ENCODE data around the gene SLC9A5. TPM values are rescaled to one million over a fixed set of nuclear protein-coding genes. Genes with fewer than 3 reads are reported as not detected.

The SLC9A5 gene
- total RNA-seq, 1 donor from 2014 or later = 2.5 TPM

DNA sequence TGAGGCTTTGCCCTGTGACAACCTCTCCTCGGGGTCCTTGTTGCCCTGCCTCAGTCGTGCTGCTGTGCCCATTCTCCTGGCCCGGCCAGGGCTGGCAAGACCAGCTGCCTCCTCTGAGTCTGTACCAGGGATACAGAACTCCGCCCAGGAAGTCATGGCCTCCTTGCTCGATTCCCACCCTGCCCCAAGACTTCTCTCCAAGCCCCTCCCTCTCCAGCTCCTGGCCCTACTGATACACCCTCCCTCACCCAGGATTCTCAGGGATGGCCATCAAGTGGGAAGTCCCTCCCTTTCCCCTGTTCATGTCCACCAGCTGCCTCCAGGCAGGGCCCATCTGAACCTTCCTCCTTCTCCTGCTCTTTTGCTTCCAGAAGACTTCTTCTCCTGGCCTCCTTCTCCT, 33.1 kb upstream of the SLC9A5 start:
- DNase-seq (no peak), ATAC-seq (ENCODE audit: low read depth) (no peak)
- Mint-ChIP-seq H3K27ac (no peak overlapping the region), H3K4me1 (no peaks in the 10 kb centered on the region), H3K4me3 (no peak overlapping the region), H3K36me3 (ENCODE audit: low read depth) (no peaks in the 10 kb centered on the region), H3K27me3 (no peaks in the 10 kb centered on the region), H3K9me3 (no peaks in the 10 kb centered on the region)
- intact Hi-C loops (cut with micrococcal nuclease) = no loop called here
- ChIA-PET CTCF (no interaction called here), POLR2A (no interaction called here)
- no peak for TF ChIP-seq CTCF (IDR thresholded peaks at IDR 0.05)

- intact Hi-C loops (cut with micrococcal nuclease) = no loop called here
- H3K9me3 Mint-ChIP-seq = no peaks in the 10 kb centered on the region
- no peak for DNase-seq
- no peak for ATAC-seq (ENCODE audit: low read depth)
- ChIA-PET POLR2A (interaction anchor here (0.6 to 0.8 kb wide), 2 partner anchors 11 to 111 kb away, joined by 3 read pairs; no protein-coding TSS in a partner anchor), CTCF (no interaction called here)
- TF ChIP-seq CTCF (IDR thresholded peaks at IDR 0.05) = no peak
- no peaks in the 10 kb centered on the region for H3K27me3 Mint-ChIP-seq
- H3K36me3 Mint-ChIP-seq (ENCODE audit: low read depth) = no peaks in the 10 kb centered on the region
- no peaks in the 10 kb centered on the region for H3K4me1 Mint-ChIP-seq
- H3K4me3 Mint-ChIP-seq = no peak overlapping the region
- no peak overlapping the region for H3K27ac Mint-ChIP-seq
Measured at GRCh38 chr16:67216612-67217490, 31.9 kb upstream of the SLC9A5 start.

DNA sequence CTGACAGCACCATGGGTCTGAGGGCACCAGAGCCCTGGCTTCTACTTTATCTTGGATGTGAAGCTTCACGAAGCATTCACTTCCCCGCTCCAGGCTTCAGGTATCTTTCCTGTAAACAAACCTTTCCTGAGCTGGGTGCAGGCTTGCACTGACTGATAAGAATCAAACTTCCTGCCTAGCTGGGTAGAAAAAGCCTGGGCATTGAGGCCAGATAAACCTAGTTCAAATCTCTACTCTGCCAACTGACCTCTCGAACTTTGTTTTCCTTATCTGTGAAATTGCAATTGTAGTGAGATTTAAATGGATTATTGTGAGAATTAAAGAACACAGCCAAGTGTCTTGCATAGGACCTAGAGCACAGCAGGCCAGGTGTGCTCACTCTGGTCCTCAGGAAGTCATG, 24.8 kb upstream of the SLC9A5 start:
- Mint-ChIP-seq H3K4me1 (peaks cover 27% of the 10 kb centered on the region), H3K27ac (no peak overlapping the region), H3K36me3 (ENCODE audit: low read depth) (peaks cover 23% of the 10 kb centered on the region), H3K27me3 (no peaks in the 10 kb centered on the region), H3K9me3 (no peaks in the 10 kb centered on the region), H3K4me3 (no peak overlapping the region)
- intact Hi-C loops (cut with micrococcal nuclease) = no loop called here
- CTCF ChIA-PET = no interaction called here
- ATAC-seq (ENCODE audit: low read depth) = no peak
- POLR2A ChIA-PET = no interaction called here
- no peak for TF ChIP-seq CTCF (IDR thresholded peaks at IDR 0.05)
- DNase-seq = no peak

GRCh38 chr16:67226295-67226803, 22.4 kb upstream of the SLC9A5 start:
- H3K4me3 Mint-ChIP-seq = peak overlapping the region; percentile 100
- no peak for TF ChIP-seq CTCF (IDR thresholded peaks at IDR 0.05)
- peaks cover 45% of the 10 kb centered on the region for H3K36me3 Mint-ChIP-seq (ENCODE audit: low read depth)
- peak overlapping the region; percentile 99 for H3K27ac Mint-ChIP-seq
- intact Hi-C loops (cut with micrococcal nuclease) = loop anchor here (1.0 to 2.0 kb wide), 5 partner anchors 21 to 68 kb away; partner anchors contain the start of genes E2F4, FBXL8, FHOD1 and MATCAP1
- H3K4me1 Mint-ChIP-seq = peaks cover 27% of the 10 kb centered on the region
- POLR2A ChIA-PET = interaction anchor here (0.6 to 5.1 kb wide), 18 partner anchors 9 to 859 kb away, joined by 3 to 120 read pairs (median 4); partner anchors contain the start of genes ATP6V0D1, CIAO2B, E2F4 and FBXL8
- no peaks in the 10 kb centered on the region for H3K9me3 Mint-ChIP-seq
- no peak for DNase-seq
- no peaks in the 10 kb centered on the region for H3K27me3 Mint-ChIP-seq
- no peak for ATAC-seq (ENCODE audit: low read depth)
- CTCF ChIA-PET = interaction anchor here (0.6 to 2.4 kb wide), 8 partner anchors 18 to 144 kb away, joined by 3 to 12 read pairs (median 4); partner anchors contain the start of gene FHOD1
